Measurements from ENCODE around the gene SETD2.

GRCh38 chr3:46999516-47000197 is 164.3 kb downstream of the SETD2 start:
- no peak for TF ChIP-seq EZH2 (IDR thresholded peaks at IDR 0.05; ENCODE audit: borderline replicate concordance, low read depth, low read length, severe bottlenecking)
- TF ChIP-seq CTCF (IDR thresholded peaks at IDR 0.05; ENCODE audit: borderline replicate concordance, extremely low read depth, low read length, poor library complexity, severe bottlenecking), result no peak

Measured in DND-41 (cell line).